Sigmoid colon (tissue), 7 donors: Measurements from ENCODE around the gene FRRS1. TPM values are rescaled to one million over a fixed set of nuclear protein-coding genes. Genes with fewer than 3 reads are reported as not detected.
A peak's percentile ranks its signal among the peaks of the same experiment; 100 is the strongest.

Experiments
- DNase-seq: peaks from one replicate; pipeline ENCODE4 v3.0.0-alpha.2; 2019
- H3K27ac ChIP-seq, 4 donors: fragments of 200-600 bp; sonication (generic); one replicate each; pipeline ENCODE4 v1.5.1; 2016 to 2019; ENCODE audit warnings: mild to moderate bottlenecking in 1 of 4
- H3K27me3 ChIP-seq, 3 donors: fragments of 200-600 bp; sonication (generic); one replicate each; pipeline ENCODE4 v1.5.1; 2019; ENCODE audit warnings: mild to moderate bottlenecking in 1 of 3
- H3K36me3 ChIP-seq, 4 donors: fragments of 200-600 bp; sonication (generic); one replicate each; pipeline ENCODE4 v1.5.1; 2016 to 2019
- H3K4me1 ChIP-seq, 4 donors: fragments of 200-600 bp; sonication (generic); one replicate each; pipeline ENCODE4 v1.5.1; 2017 to 2019
- H3K4me3 ChIP-seq, 4 donors: fragments of 200-600 bp; sonication (generic); one replicate each; pipeline ENCODE4 v1.5.1; 2017 to 2019; ENCODE audit warnings: mild to moderate bottlenecking in 2 of 4, moderate library complexity in 1 of 4
- H3K9me3 ChIP-seq, 4 donors: fragments of 200-600 bp in 3 of 4; sonication (generic) in 3 of 4; one replicate each; pipeline versions ENCODE4 v1.5.1 to v1.6.1; 2013 to 2019
- EP300 ChIP-seq, 4 donors: sonication (generic); formaldehyde crosslinking; IDR thresholded peaks; one replicate each; pipeline ENCODE4 v1.6.1; 2017; ENCODE audit warnings: antibody characterized with exemption in 4 of 4
- POLR2A ChIP-seq, 2 donors: fragments of 450-650 bp; IDR thresholded peaks; one replicate each; pipeline ENCODE4 v1.6.1; 2016; ENCODE audit warnings: antibody characterized with exemption in 2 of 2, mild to moderate bottlenecking in 2 of 2, moderate library complexity in 2 of 2
- POLR2AphosphoS5 ChIP-seq, 4 donors: sonication (generic); formaldehyde crosslinking; IDR thresholded peaks; one replicate each; pipeline ENCODE4 v1.6.1; 2017; ENCODE audit warnings: antibody characterized with exemption in 4 of 4
- WGBS, 2 donors: extraction: QIAGEN DNeasy Blood & Tissue Kit; methylation state at CpG; one replicate each; pipeline ENCODE4 v1.1.7; 2013; 5-methylcytosine and 5-hydroxymethylcytosine counted together
- intact Hi-C: fragments of 100-400 bp; cut with DNase I; formaldehyde crosslinking; loops from one replicate; pipeline ENCODE4 v1.15.1; 2023
- polyA plus RNA-seq, 3 donors: library from polyadenylated mRNA; stranded (reverse); fragments of 200-250 nt; gene quantifications; one replicate each; pipeline ENCODE4 v1.2.3, GENCODE V29; 2013
- total RNA-seq, 4 donors: library from RNA; depleted of rRNA; stranded (reverse); fragments of >200 nt; gene quantifications; one replicate each; pipeline ENCODE4 v1.1.0, GENCODE V29; 2016
- TF ChIP-seq, protein P1 (sequence below), 4 experiments: fragments of 450-650 bp in 3 of 4; fragments of 200-600 bp in 1 of 4; IDR thresholded peaks; one replicate each; pipeline ENCODE4 v1.5.1; 2016 to 2019; ENCODE audit warnings: antibody characterized with exemption in 4 of 4, mild to moderate bottlenecking in 3 of 4, moderate library complexity in 2 of 4
- donor health status: healthy with polysubstance abuse.
- donor health status: Bipolar disorder and iron deficiency.
- donor health status: healthy.

The FRRS1 gene
- total and polyA plus RNA-seq, 7 donors: 1.6 to 5.6 (median 3.6) TPM

DNA sequence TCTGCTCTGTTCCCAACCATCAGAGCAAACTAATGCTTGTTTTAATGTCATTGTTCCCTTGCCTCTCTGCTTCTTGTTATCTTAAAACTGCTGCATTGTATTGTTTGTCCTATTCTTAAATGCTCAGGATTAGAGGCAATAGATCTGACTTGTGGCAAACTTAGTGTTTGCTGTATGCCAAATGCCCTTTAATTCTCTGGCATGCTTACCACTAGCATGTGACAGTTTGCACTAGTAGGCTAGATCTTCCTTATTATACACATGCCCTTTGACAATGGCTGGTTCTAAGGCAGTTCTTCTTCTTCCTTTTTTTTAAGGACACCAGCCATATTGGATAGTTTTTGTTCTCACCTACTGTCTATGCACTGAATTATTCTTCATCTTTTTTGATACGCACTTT, 90.4 kb downstream of the FRRS1 start:
- Histone ChIP-seq H3K4me1 (peaks cover 0 to 9% (median 2%) of the 10 kb centered on the region in 4 donors), H3K4me3 (no peak overlapping the region), H3K36me3 (no peaks in the 10 kb centered on the region), H3K9me3 (no peaks in the 10 kb centered on the region), H3K27me3 (no peaks in the 10 kb centered on the region), H3K27ac (no peak overlapping the region)
- TF ChIP-seq POLR2A (IDR thresholded peaks at IDR 0.05): no peak
- TF ChIP-seq EP300 (IDR thresholded peaks at IDR 0.05): no peak
- no peak for TF ChIP-seq POLR2AphosphoS5 (IDR thresholded peaks at IDR 0.05)
- TF ChIP-seq, protein P1, sequence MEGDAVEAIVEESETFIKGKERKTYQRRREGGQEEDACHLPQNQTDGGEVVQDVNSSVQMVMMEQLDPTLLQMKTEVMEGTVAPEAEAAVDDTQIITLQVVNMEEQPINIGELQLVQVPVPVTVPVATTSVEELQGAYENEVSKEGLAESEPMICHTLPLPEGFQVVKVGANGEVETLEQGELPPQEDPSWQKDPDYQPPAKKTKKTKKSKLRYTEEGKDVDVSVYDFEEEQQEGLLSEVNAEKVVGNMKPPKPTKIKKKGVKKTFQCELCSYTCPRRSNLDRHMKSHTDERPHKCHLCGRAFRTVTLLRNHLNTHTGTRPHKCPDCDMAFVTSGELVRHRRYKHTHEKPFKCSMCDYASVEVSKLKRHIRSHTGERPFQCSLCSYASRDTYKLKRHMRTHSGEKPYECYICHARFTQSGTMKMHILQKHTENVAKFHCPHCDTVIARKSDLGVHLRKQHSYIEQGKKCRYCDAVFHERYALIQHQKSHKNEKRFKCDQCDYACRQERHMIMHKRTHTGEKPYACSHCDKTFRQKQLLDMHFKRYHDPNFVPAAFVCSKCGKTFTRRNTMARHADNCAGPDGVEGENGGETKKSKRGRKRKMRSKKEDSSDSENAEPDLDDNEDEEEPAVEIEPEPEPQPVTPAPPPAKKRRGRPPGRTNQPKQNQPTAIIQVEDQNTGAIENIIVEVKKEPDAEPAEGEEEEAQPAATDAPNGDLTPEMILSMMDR (IDR thresholded peaks at IDR 0.05): no peak
- intact Hi-C loops: no loop called here
- DNase-seq: no peak
- WGBS, 2 donors: 95 to 100% methylated on average over 1 of the region's 1 CpG

DNA sequence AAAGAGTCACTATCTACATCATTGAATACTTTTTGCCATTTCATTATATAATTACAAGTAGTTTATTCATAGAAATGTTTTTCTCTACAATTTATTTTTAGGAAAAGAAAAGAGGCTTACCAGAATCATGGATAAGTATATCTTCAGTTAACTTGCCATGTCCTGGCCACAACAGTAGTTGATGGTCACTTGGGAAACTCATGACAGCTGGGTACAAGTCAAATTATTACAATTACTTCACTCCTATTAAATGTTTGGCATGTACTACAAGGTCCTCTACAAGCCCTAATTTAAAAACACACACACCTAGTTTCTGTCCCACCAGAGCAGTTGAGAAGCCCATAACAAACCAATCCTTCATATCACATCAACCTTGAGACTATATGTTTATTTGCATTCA, 91.1 kb downstream of the FRRS1 start:
- intact Hi-C loops: no loop called here
- TF ChIP-seq POLR2A (IDR thresholded peaks at IDR 0.05): no peak
- Histone ChIP-seq H3K4me1 (peaks cover 0 to 9% (median 2%) of the 10 kb centered on the region in 4 donors), H3K27me3 (no peaks in the 10 kb centered on the region), H3K36me3 (no peaks in the 10 kb centered on the region), H3K27ac (no peak overlapping the region), H3K4me3 (no peak overlapping the region), H3K9me3 (no peaks in the 10 kb centered on the region)
- DNase-seq: no peak

DNA sequence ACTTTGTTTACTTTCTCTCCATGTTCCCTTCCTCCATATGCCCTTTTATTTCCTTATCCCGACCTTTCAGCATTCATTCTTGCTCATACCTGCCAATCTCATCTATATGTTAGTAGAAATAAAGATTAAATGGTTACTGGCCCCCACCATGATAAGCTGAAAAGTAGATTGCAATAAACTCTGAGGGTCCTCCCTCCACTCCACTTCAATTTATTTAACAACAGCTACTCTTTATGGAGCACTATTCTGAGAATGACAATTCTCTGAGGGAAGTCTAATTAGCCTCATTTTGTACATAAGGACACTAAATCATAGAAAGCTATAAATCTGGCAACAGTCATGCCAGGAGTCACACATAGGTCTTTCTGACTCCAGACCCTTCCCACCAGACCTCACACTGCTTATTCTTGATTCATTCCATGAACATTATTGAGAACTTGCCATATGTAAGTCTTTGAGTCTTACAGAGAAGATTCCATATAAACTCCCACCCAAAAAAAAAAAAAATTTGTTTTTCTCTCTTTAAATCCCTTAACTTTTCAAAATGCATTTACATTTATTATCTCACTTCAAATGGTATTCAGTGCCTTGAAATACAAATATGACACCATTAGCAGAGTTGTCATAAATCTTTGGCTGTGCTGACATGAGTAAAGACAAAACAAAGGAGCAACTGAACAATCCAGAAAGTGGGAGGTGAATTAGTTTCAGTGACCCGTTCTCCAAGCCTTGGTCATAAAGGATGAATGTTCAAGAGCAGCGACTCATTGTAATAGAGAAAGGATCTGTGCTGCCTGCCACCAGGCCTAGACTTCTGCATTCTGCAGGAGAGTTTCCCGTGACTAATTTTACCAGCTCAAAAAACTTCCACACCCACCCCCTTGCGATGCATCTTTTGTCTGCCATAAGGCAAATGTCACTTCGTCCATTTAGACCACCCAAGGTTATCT, 92.0 kb downstream of the FRRS1 start:
- Histone ChIP-seq H3K4me3 (no peak overlapping the region), H3K9me3 (no peaks in the 10 kb centered on the region), H3K27ac (no peak overlapping the region), H3K36me3 (no peaks in the 10 kb centered on the region), H3K4me1 (peaks cover 0 to 9% (median 2%) of the 10 kb centered on the region in 4 donors), H3K27me3 (no peaks in the 10 kb centered on the region)
- intact Hi-C loops: no loop called here
- TF ChIP-seq POLR2AphosphoS5 (IDR thresholded peaks at IDR 0.05) (no peak), EP300 (IDR thresholded peaks at IDR 0.05) (no peak), POLR2A (IDR thresholded peaks at IDR 0.05) (no peak)
- TF ChIP-seq, protein P1 (IDR thresholded peaks at IDR 0.05): no peak
- no peak for DNase-seq
- WGBS, 2 donors: 63 to 73% methylated on average over 6 of the region's 6 CpGs

DNA sequence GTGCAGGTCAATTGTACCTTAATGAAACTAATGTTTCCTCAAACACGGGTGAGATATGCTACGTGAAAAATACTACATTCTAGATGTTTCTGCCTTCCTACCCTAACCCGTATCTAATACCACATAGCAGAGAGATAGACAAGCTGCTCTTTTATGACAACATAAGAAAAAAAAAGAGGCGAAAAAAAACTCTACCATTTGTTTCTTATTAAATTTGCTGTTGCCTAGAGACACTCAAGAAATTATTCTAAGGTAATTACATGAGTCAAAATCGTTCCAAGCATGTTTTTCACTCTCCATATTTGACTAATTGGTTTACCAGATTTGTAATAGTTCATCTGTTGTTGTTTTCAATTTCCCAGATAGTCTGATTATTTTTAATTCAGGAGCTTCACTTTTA, 93.1 kb downstream of the FRRS1 start:
- no peak for DNase-seq
- H3K9me3 ChIP-seq: no peaks in the 10 kb centered on the region
- WGBS, 2 donors: 80 to 91% methylated on average over 4 to 5 of the region's 5 CpGs
- H3K36me3 ChIP-seq: no peaks in the 10 kb centered on the region
- H3K27me3 ChIP-seq: no peaks in the 10 kb centered on the region
- H3K4me3 ChIP-seq: no peak overlapping the region
- no peak overlapping the region for H3K27ac ChIP-seq
- TF ChIP-seq, protein P1 (IDR thresholded peaks at IDR 0.05): no peak
- TF ChIP-seq EP300 (IDR thresholded peaks at IDR 0.05) (no peak), POLR2AphosphoS5 (IDR thresholded peaks at IDR 0.05) (no peak), POLR2A (IDR thresholded peaks at IDR 0.05) (no peak)
- intact Hi-C loops: no loop called here
- H3K4me1 ChIP-seq: peaks cover 0 to 9% (median 2%) of the 10 kb centered on the region in 4 donors

DNA sequence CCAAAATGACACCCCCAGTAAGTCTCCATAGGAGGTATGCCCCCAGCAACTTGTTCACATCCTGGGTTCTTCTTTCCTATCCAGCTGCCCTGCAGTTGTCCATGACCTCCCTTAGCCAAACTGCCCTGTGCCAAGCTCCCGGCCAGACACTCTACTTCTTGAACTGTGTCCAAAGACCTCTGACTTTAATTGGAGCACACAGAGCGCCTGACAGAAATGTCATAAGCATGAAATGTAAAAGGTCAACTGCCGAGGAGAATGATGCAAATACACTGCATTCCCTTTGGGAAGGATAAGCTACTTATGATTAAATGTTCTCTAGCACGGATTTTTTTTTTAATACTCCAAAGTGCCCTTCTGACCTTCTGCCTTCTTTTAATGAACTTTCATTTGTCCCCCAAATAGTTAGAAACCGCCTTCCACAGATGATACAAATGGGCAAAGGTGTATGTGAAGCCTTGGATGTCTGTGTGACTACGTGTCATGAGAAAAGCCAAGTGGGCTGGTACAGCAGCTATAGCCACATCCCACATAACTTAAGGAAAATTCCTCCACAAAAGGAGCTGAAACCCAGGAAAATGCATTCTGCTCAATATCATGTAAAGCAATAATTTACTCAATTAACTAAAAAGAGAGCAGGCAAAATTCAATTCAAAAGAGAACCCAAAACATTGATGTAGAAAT, 93.8 kb downstream of the FRRS1 start:
- Histone ChIP-seq H3K27ac (peak overlapping the region in 1 of 4 donors; percentile 29), H3K27me3 (no peaks in the 10 kb centered on the region), H3K9me3 (no peaks in the 10 kb centered on the region), H3K4me1 (peaks cover 0 to 9% (median 2%) of the 10 kb centered on the region in 4 donors), H3K4me3 (no peak overlapping the region), H3K36me3 (no peaks in the 10 kb centered on the region)
- intact Hi-C loops: no loop called here
- 65 to 79% methylated on average over 6 of the region's 6 CpGs for WGBS, 2 donors
- no peak for DNase-seq
- TF ChIP-seq EP300 (IDR thresholded peaks at IDR 0.05) (no peak), POLR2A (IDR thresholded peaks at IDR 0.05) (no peak), POLR2AphosphoS5 (IDR thresholded peaks at IDR 0.05) (no peak)
- TF ChIP-seq, protein P1 (IDR thresholded peaks at IDR 0.05): no peak
